HG03439 (cell line): ENCODE data around the gene MARCHF5.

Experiments
- ATAC-seq: cut with Tn5 transposase; IDR thresholded peaks from one replicate; pipeline ENCODE4 v1.9.1; 2021; ENCODE audit warnings: mild to moderate bottlenecking, moderate library complexity; ENCODE audit not compliant: unreplicated experiment

The MARCHF5 gene

GRCh38 chr10:92290837-92291615 is at the start of gene MARCHF5, which contains the start of gene CPEB3:
MARCHF5 (plus strand) TSS chr10:92291167; CDS start chr10:92291495, 328 bp downstream.
CPEB3 (minus strand) TSS chr10:92291078; CDS start chr10:92240350, 50,728 bp downstream.
- peak; percentile 98 for ATAC-seq

GRCh38 chr10:92241501-92241900 is 49.5 kb upstream of the MARCHF5 start:
- ATAC-seq, result no peak

- ATAC-seq, result no peak
These were observed 48.6 kb upstream of the MARCHF5 start for GRCh38 chr10:92242380-92242779.

- ATAC-seq, result no peak
These were observed 47.9 kb upstream of the MARCHF5 start for GRCh38 chr10:92242910-92243671.

GRCh38 chr10:92244796-92245195 is 46.2 kb upstream of the MARCHF5 start:
- ATAC-seq, result peak; percentile 47

GRCh38 chr10:92248566-92248965 is 42.4 kb upstream of the MARCHF5 start:
- ATAC-seq, result no peak

- no peak for ATAC-seq
These were observed 27.6 kb upstream of the MARCHF5 start for GRCh38 chr10:92263396-92263795.

- no peak for ATAC-seq
These were observed 26.7 kb upstream of the MARCHF5 start for GRCh38 chr10:92264249-92264648.

GRCh38 chr10:92265687-92266258 is 25.2 kb upstream of the MARCHF5 start:
- ATAC-seq, result no peak

- ATAC-seq, result no peak
These were observed 23.6 kb upstream of the MARCHF5 start for GRCh38 chr10:92267343-92267742.

- ATAC-seq, result no peak
These were observed 22.2 kb upstream of the MARCHF5 start for GRCh38 chr10:92268748-92269147.

GRCh38 chr10:92274071-92274470 is 16.9 kb upstream of the MARCHF5 start:
- no peak for ATAC-seq

- ATAC-seq, result no peak
These were observed 11.8 kb upstream of the MARCHF5 start for GRCh38 chr10:92278996-92279696.

- no peak for ATAC-seq
These were observed 6.8 kb upstream of the MARCHF5 start for GRCh38 chr10:92284112-92284704.

- ATAC-seq, result peak; percentile 13
These were observed 711 bp upstream of the MARCHF5 start for GRCh38 chr10:92290076-92290836.

GRCh38 chr10:92291616-92291865 is 574 bp downstream of the MARCHF5 start:
- ATAC-seq, result no peak

- ATAC-seq, result no peak
These were observed 1.2 kb downstream of the MARCHF5 start for GRCh38 chr10:92291921-92292845.

- no peak for ATAC-seq
These were observed 7.5 kb downstream of the MARCHF5 start for GRCh38 chr10:92298487-92298886.

GRCh38 chr10:92303096-92303495 is 12.1 kb downstream of the MARCHF5 start:
- no peak for ATAC-seq
